ENCODE data around the gene RBM33. TPM values are rescaled to one million over a fixed set of nuclear protein-coding genes. Genes with fewer than 3 reads are reported as not detected.
A peak's percentile ranks its signal among the peaks of the same experiment; 100 is the strongest.

RBM33 gene
- total and polyA plus RNA-seq, 9 of the 15 experiments (the other 6 are each of a cell fraction or from before 2014, with no cell fraction given) = 4.4 to 80.7 (median 27.3) TPM

- TF ChIP-seq ZNF511 (CRISPR knock-in tag; IDR thresholded peaks at IDR 0.05) (0 out of 2 replicates have a peak, but pooled peaks have one; percentile 7), ZNF274 (IDR thresholded peaks at IDR 0.05; ENCODE audit: borderline replicate concordance, low read depth, low read length) (no peak), ETS2 (tag; IDR thresholded peaks at IDR 0.05; ENCODE audit: borderline replicate concordance, poor library complexity, severe bottlenecking) (no peak), FOXK2 (conservative IDR thresholded peaks at IDR 0.05 in 1 of 2, IDR thresholded peaks at IDR 0.05 in 1 of 2; ENCODE audit: low read depth in 2 of 2) (no peak), PHF8 (IDR thresholded peaks at IDR 0.05; ENCODE audit: borderline replicate concordance, low read length) (no peak; the same call in 1 of the 2 replicates), BHLHE40 (IDR thresholded peaks at IDR 0.05; ENCODE audit: low read length) (no peak), ZNF717 (CRISPR knock-in tag; IDR thresholded peaks at IDR 0.05) (no peak), RUNX1 (IDR thresholded peaks at IDR 0.05; ENCODE audit: low read depth) (no peak), SMAD4 (CRISPR knock-in tag; conservative IDR thresholded peaks at IDR 0.05) (no peak), CHCHD3 (CRISPR knock-in tag; IDR thresholded peaks at IDR 0.05) (no peak), ZNF444 (CRISPR knock-in tag; IDR thresholded peaks at IDR 0.05) (no peak), ZNF75A (CRISPR knock-in tag; IDR thresholded peaks at IDR 0.05) (no peak), NFATC3 (IDR thresholded peaks at IDR 0.05) (no peak), DIDO1 (tag; IDR thresholded peaks at IDR 0.05; ENCODE audit: low read depth) (0 out of 2 replicates have a peak, but pooled peaks have one; percentile 7), SMAD2 (IDR thresholded peaks at IDR 0.05; ENCODE audit: low read depth, low read length) (no peak), ZNF263 (CRISPR knock-in tag; IDR thresholded peaks at IDR 0.05; ENCODE audit: borderline replicate concordance) (no peak), ZFX (CRISPR knock-in tag; IDR thresholded peaks at IDR 0.05) (peak; percentile 90), GATAD2A (IDR thresholded peaks at IDR 0.05) (no peak), SETDB1 (IDR thresholded peaks at IDR 0.05; ENCODE audit: low read length) (no peak)
- TF ChIP-seq, protein P1, sequence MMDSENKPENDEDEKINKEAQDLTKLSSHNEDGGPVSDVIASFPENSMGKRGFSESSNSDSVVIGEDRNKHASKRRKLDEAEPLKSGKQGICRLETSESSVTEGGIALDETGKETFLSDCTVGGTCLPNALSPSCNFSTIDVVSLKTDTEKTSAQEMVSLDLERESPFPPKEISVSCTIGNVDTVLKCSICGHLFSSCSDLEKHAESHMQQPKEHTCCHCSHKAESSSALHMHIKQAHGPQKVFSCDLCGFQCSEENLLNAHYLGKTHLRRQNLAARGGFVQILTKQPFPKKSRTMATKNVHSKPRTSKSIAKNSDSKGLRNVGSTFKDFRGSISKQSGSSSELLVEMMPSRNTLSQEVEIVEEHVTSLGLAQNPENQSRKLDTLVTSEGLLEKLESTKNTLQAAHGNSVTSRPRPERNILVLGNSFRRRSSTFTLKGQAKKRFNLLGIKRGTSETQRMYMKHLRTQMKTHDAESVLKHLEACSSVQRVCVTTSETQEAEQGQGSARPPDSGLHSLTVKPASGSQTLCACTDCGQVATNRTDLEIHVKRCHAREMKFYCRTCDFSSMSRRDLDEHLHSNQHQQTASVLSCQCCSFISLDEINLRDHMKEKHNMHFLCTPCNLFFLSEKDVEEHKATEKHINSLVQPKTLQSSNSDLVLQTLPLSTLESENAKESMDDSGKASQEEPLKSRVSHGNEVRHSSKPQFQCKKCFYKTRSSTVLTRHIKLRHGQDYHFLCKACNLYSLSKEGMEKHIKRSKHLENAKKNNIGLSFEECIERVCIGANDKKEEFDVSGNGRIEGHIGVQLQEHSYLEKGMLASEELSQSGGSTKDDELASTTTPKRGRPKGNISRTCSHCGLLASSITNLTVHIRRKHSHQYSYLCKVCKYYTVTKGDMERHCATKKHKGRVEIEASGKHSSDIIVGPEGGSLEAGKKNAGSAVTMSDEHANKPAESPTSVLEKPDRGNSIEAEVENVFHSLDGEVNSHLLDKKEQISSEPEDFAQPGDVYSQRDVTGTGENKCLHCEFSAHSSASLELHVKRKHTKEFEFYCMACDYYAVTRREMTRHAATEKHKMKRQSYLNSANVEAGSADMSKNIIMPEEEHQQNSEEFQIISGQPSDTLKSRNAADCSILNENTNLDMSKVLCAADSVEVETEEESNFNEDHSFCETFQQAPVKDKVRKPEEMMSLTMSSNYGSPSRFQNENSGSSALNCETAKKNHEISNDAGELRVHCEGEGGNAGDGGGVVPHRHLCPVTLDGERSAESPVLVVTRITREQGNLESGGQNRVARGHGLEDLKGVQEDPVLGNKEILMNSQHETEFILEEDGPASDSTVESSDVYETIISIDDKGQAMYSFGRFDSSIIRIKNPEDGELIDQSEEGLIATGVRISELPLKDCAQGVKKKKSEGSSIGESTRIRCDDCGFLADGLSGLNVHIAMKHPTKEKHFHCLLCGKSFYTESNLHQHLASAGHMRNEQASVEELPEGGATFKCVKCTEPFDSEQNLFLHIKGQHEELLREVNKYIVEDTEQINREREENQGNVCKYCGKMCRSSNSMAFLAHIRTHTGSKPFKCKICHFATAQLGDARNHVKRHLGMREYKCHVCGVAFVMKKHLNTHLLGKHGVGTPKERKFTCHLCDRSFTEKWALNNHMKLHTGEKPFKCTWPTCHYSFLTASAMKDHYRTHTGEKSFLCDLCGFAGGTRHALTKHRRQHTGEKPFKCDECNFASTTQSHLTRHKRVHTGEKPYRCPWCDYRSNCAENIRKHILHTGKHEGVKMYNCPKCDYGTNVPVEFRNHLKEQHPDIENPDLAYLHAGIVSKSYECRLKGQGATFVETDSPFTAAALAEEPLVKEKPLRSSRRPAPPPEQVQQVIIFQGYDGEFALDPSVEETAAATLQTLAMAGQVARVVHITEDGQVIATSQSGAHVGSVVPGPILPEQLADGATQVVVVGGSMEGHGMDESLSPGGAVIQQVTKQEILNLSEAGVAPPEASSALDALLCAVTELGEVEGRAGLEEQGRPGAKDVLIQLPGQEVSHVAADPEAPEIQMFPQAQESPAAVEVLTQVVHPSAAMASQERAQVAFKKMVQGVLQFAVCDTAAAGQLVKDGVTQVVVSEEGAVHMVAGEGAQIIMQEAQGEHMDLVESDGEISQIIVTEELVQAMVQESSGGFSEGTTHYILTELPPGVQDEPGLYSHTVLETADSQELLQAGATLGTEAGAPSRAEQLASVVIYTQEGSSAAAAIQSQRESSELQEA (IDR thresholded peaks at IDR 0.05; ENCODE audit: low read depth) = no peak
- TF ChIP-seq, protein P2, sequence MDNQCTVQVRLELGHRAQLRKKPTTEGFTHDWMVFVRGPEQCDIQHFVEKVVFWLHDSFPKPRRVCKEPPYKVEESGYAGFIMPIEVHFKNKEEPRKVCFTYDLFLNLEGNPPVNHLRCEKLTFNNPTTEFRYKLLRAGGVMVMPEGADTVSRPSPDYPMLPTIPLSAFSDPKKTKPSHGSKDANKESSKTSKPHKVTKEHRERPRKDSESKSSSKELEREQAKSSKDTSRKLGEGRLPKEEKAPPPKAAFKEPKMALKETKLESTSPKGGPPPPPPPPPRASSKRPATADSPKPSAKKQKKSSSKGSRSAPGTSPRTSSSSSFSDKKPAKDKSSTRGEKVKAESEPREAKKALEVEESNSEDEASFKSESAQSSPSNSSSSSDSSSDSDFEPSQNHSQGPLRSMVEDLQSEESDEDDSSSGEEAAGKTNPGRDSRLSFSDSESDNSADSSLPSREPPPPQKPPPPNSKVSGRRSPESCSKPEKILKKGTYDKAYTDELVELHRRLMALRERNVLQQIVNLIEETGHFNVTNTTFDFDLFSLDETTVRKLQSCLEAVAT (IDR thresholded peaks at IDR 0.05) = peak in 1 of 2 experiments; percentile 61; a peak in 1 of 4 replicates
Observed at GRCh38 chr7:155644971-155645509, 579 bp downstream of the RBM33 start (continued).

Measured in K562 (cell line).